CD4-positive, alpha-beta T cell treated with Interleukin-15 for 4 hours (primary cell): Measurements from ENCODE around the gene PCDHA7.
"Not testable (repeated sequence)": the region's sequence is repeated elsewhere in the genome, so short reads cannot be mapped to it uniquely, and the experiment has no call there.

ENCODE experiments used
- DNase-seq: peaks from one replicate; pipeline ENCODE4 v3.0.0-alpha.2; 2020; ENCODE audit warnings: low spot score

PCDHA7 gene

DNA sequence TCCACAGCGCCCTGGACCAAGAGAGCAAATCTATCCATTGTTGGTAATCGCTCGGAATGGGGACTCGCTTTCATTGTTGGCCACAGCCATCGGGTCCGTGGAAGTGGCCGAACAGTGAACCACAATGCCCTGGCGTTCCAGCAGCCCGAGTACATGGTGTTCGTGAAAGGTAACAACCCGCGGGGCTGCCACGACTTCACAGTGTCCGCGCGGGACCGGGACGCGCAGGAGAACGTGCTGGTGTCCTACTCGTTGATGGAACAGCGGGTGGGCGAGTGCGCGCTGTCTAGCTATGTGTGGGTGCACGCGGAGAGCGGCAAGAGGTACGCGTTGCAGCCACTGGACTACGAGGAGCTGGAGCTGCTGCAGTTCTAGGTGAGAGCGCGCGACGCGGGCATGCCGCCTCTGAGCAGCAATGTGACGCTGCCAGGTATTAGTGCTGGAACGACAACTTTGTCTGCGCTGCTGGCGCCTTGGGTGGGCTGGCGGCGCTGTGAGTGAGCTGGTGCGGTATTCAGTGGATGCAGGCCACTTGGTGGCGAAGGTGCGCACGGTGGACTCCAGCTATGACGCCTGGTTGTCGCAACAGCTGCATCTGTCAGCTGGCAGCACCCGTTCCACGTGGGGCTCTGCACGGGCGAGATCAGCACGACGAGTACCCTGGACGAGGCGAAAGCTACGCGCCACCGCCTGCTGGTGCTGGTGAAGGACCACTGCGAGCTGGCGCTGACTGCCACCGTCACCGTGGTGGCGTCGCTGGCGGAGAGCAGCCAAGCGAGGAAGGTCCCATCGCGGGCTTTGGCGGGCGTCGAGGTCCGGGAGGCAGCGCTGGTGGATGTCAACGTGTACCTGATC lies 28.6 kb downstream of the PCDHA7 start:
- DNase-seq = no peak

DNA sequence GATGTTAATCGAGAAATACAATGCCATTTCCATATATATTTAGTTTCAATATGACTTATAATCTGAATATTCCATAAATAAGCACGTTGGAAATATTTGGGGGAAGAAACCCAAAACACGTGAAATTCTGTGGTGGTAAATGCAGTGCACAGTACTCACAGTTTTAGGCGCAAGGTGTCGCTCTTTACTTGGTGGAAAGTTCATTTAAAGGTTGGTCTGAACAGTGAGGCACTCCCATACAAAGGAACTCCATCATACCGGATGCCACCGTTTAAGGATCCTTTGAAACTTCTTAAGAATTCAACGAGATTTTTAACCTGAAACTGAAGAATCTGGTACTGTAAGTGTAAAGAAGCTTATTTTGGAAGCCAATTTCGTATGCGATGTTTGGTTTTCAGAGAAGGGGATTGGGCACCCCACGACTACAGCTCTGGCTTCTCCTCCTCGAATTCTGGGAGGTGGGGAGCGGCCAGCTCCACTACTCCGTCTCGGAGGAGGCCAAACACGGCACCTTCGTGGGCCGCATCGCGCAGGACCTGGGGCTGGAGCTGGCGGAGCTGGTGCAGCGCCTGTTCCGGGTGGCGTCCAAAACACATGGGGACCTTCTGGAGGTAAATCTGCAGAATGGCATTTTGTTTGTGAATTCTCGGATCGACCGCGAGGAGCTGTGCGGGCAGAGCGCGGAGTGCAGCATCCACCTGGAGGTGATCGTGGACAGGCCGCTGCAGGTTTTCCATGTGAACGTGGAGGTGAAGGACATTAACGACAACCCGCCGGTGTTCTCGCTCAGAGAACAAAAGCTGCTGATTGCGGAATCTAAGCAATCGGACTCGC lies 34.9 kb downstream of the PCDHA7 start, which contains the start of gene PCDHA11:
PCDHA11 (plus strand) TSS at position 237 of the 834 bp plus-strand sequence; CDS start at position 384, 147 bp downstream.
- DNase-seq = no peak

DNA sequence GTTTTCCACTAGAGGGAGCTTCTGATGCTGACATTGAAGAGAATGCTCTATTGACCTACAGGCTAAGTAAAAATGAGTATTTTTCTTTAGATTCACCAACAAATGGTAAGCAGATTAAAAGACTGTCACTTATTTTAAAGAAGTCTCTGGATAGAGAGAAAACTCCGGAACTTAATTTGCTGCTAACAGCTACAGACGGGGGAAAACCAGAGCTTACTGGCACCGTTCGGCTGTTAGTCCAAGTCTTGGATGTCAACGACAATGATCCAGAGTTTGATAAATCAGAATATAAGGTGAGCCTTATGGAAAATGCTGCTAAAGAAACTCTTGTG lies 35.5 kb downstream of the PCDHA7 start:
- DNase-seq = no peak

DNA sequence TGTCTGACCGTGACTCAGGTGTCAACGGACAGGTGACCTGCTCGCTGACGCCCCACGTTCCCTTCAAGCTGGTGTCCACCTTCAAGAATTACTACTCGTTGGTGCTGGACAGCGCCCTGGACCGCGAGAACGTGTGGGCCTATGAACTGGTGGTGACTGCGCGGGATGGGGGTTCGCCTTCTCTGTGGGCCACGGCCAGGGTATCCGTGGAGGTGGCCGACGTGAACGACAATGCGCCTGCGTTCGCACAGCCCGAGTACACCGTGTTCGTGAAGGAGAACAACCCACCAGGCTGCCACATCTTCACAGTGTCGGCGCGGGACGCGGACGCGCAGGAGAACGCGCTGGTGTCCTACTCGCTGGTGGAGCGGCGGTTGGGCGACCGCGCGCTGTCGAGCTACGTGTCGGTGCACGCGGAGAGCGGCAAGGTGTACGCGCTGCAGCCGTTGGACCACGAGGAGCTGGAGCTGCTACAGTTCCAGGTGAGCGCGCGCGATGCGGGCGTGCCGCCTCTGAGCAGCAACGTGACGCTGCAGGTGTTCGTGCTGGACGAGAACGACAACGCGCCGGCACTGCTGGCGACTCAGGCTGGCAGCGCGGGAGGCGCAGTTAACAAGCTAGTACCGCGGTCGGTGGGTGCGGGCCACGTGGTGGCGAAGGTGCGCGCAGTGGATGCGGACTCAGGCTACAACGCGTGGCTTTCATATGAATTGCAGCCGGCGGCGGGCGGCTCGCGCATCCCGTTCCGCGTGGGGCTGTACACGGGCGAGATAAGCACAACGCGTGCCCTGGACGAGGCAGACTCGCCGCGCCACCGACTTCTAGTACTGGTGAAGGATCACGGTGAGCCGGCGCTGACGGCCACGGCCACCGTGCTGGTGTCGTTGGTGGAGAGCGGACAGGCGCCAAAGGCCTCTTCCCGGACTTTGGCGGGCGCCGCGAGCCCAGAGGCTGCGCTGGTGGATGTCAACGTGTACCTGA lies 36.4 kb downstream of the PCDHA7 start:
- DNase-seq = no peak

DNA sequence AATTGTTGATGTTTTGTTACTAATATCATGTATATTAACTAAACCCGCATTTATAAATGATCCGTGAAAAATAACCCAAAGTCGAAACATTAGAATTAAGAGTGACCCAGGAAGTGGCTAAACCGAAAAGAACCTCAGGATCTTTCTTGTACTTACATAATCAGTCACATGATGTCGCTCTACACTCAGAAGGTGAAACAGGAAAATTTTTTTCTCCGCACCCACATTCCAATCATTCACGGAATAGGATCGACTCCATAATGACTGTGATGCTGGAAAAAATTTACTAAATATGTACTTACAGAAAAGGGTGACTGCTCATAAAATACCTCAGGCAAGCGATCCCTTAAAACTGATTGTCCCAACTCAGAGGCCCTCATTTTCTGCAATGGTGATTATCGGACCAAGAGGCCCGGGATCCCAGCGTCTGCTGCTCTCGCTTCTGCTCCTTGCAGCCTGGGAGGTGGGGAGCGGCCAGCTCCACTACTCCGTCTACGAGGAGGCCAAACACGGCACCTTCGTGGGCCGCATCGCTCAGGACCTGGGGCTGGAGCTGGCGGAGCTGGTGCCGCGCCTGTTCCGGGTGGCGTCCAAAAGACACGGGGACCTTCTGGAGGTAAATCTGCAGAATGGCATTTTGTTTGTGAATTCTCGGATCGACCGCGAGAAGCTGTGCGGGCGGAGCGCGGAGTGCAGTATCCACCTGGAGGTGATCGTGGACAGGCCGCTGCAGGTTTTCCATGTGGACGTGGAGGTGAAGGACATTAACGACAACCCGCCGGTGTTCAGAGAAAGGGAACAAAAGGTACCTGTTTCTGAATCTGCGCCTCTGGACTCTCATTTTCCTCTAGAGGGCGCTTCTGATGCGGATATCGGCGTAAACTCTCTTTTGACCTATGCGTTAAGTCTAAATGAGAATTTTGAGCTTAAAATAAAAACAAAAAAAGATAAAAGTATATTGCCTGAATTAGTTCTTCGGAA lies 41.3 kb downstream of the PCDHA7 start, which contains the start of gene PCDHA12:
PCDHA12 (plus strand) TSS at position 224 of the 981 bp plus-strand sequence; CDS start at position 389, 165 bp downstream.
- DNase-seq = no peak

DNA sequence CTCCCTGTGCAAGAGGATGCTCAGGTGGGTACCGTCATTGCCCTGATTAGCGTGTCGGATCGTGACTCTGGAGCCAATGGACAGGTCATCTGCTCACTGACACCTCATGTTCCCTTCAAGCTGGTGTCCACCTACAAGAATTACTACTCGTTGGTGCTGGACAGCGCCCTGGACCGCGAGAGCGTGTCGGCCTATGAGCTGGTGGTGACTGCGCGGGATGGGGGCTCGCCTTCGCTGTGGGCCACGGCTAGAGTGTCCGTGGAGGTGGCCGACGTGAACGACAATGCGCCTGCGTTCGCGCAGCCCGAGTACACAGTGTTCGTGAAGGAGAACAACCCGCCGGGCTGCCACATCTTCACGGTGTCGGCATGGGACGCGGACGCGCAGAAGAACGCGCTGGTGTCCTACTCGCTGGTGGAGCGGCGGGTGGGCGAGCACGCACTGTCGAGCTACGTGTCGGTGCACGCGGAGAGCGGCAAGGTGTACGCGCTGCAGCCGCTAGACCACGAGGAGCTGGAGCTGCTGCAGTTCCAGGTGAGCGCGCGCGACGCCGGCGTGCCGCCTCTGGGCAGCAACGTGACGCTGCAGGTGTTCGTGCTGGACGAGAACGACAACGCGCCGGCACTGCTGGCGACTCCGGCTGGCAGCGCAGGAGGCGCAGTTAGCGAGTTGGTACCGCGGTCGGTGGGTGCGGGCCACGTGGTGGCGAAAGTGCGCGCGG lies 42.6 kb downstream of the PCDHA7 start:
- not testable (repeated sequence) for DNase-seq

DNA sequence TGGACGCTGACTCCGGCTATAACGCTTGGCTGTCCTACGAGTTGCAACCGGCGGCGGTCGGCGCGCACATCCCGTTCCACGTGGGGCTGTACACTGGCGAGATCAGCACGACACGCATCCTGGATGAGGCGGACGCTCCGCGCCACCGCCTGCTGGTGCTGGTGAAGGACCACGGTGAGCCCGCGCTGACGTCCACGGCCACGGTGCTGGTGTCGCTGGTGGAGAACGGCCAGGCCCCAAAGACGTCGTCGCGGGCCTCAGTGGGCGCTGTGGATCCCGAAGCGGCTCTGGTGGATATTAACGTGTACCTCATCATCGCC lies 43.2 kb downstream of the PCDHA7 start:
- no peak for DNase-seq

DNA sequence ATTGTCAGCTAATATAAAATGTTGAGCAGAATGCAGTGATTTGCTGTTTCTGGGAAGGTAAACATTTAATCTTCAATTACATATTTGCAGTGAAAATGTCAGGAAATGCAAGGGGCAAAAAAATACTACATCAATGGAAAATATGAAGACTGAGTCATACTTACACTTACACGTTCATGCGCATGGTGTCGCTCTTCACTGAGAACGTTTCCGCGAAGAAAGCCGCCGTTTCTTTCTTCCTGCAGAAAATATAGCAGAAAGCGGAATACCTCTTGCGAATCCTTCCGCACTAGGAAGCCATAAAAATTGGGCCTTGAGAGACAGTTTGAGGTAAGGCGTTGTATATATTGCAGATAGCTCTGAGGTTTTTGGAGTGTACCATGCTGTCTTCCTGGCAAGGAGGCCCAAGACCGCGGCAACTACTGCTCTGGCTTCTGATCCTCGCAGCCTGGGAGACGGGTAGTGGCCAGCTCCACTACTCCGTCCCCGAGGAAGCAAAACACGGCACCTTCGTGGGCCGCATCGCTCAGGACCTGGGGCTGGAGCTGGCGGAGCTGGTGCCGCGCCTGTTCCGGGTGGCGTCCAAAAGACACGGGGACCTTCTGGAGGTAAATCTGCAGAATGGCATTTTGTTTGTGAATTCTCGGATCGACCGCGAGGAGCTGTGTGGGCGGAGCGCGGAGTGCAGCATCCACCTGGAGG lies 48.0 kb downstream of the PCDHA7 start, which contains the start of gene PCDHA13:
PCDHA13 (plus strand) TSS at position 236 of the 702 bp plus-strand sequence; CDS start at position 381, 145 bp downstream.
- no peak for DNase-seq

DNA sequence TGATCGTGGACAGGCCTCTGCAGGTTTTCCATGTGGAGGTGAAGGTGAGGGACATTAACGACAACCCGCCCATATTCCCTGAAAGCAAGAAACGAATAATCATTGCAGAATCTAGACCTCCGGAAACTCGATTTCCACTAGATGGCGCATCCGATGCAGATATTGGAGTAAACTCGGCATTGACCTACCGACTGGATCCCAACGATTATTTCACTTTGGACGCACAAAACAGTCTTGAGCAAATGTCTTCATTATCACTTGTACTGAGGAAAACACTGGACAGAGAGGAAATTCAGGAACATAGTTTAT lies 48.5 kb downstream of the PCDHA7 start:
- no peak for DNase-seq

DNA sequence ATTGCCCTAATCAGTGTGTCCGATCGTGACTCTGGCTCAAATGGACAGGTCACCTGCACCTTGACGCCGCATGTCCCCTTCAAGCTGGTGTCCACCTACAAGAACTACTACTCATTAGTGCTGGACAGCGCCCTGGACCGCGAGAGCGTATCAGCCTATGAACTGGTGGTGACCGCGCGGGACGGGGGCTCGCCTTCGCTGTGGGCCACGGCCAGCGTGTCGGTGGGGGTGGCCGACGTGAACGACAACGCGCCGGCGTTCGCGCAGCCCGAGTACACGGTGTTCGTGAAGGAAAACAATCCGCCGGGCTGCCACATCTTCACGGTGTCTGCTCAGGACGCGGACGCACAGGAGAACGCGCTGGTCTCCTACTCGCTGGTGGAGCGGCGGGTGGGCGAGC lies 49.3 kb downstream of the PCDHA7 start:
- DNase-seq = no peak

DNA sequence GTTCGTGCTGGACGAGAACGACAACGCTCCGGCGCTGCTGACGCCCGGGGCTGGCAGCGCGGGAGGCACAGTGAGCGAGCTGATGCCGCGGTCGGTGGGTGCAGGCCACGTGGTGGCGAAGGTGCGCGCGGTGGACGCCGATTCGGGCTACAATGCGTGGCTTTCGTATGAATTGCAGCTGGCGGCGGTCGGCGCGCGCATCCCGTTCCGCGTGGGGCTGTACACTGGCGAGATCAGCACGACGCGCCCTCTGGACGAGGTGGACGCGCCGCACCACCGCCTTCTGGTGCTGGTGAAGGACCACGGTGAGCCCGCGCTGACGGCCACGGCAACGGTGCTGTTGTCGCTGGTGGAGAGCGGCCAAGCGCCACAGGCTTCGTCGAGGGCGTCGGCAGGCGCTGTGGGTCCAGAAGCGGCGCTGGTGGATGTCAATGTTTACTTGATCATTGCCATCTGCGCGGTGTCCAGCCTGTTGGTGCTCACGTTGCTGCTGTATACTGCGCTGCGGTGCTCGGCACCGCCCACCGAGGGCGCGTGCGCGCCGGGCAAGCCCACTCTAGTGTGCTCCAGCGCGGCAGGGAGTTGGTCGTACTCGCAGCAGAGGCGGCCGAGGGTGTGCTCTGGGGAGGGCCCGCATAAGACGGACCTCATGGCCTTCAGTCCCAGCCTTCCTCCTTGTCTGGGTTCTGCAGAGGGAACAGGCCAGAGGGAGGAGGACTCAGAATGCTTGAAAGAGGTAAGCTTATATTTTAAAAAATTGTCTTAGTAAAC lies 50.0 kb downstream of the PCDHA7 start:
- DNase-seq = no peak
